Hepatocyte (in vitro differentiated cells): Measurements from ENCODE around the gene KCNQ5. TPM values are rescaled to one million over a fixed set of nuclear protein-coding genes. Genes with fewer than 3 reads are reported as not detected.

Experiments used
- DNase-seq: peaks from one replicate; pipeline ENCODE4 v3.0.0-alpha.2; 2016; ENCODE audit warnings: low spot score
- H2AFZ ChIP-seq: fragments of 200-600 bp; sonication (generic); 2 replicates; pipeline ENCODE4 v1.6.0; 2016; ENCODE audit warnings: antibody characterized with exemption, mild to moderate bottlenecking
- H3K27ac ChIP-seq: fragments of 200-600 bp; sonication (generic); 2 replicates; pipeline ENCODE4 v1.5.1; 2016; ENCODE audit warnings: mild to moderate bottlenecking
- H3K27me3 ChIP-seq: fragments of 200-600 bp; sonication (generic); 2 replicates; pipeline ENCODE4 v1.6.1; 2016
- H3K36me3 ChIP-seq: fragments of 200-600 bp; sonication (generic); replicated peaks from 2 replicates; pipeline ENCODE4 v1.5.1; 2016; ENCODE audit warnings: low read depth; ENCODE audit not compliant: insufficient read depth
- H3K4me1 ChIP-seq: fragments of 200-600 bp; sonication (generic); 2 replicates; pipeline ENCODE4 v1.5.1; 2016; ENCODE audit warnings: mild to moderate bottlenecking, moderate library complexity; ENCODE audit not compliant: insufficient read depth
- H3K4me2 ChIP-seq: fragments of 200-600 bp; sonication (generic); 2 replicates; pipeline ENCODE4 v1.6.0; 2016
- H3K4me3 ChIP-seq: fragments of 200-600 bp; sonication (generic); 2 replicates; pipeline ENCODE4 v1.5.1; 2016; ENCODE audit warnings: mild to moderate bottlenecking
- H3K79me2 ChIP-seq: fragments of 200-600 bp; sonication (generic); 2 replicates; pipeline ENCODE4 v1.6.0; 2017; ENCODE audit warnings: mild to moderate bottlenecking
- H3K9me2 ChIP-seq: fragments of 200-600 bp; sonication (generic); replicated peaks from 2 replicates; pipeline ENCODE4 v1.6.0; 2017; ENCODE audit warnings: mild to moderate bottlenecking; ENCODE audit not compliant: insufficient read depth
- H3K9me3 ChIP-seq: fragments of 200-600 bp; sonication (generic); 2 replicates; pipeline ENCODE4 v1.5.1; 2016; ENCODE audit warnings: low read depth, mild to moderate bottlenecking
- H4K20me1 ChIP-seq: fragments of 200-600 bp; sonication (generic); 2 replicates; pipeline ENCODE4 v1.6.0; 2016; ENCODE audit warnings: mild to moderate bottlenecking; ENCODE audit not compliant: insufficient read depth, poor library complexity, severe bottlenecking
- EZH2 ChIP-seq: fragments of 200-600 bp; sonication (generic); IDR thresholded peaks from 2 replicates; pipeline ENCODE4 v1.6.1; 2016; ENCODE audit warnings: antibody characterized with exemption, mild to moderate bottlenecking, borderline replicate concordance
- EZH2phosphoT487 ChIP-seq: fragments of 200-600 bp; sonication (generic); IDR thresholded peaks from one replicate; pipeline ENCODE4 v1.6.1; 2018; ENCODE audit warnings: antibody characterized with exemption, mild to moderate bottlenecking, low read depth, moderate library complexity; ENCODE audit not compliant: unreplicated experiment, severe bottlenecking
- WGBS: methylation state at CpG from one replicate; pipeline ENCODE4 v1.1.6; 2016; ENCODE audit warnings: low lambda C conversion rate; ENCODE audit errors: missing lambda C conversion rate; 5-methylcytosine and 5-hydroxymethylcytosine counted together
- polyA plus RNA-seq: library from polyadenylated mRNA; unstranded; fragments of >200 nt; fragmentation: Nextera tagmentation; extraction: Ambion mirVana; gene quantifications from 2 replicates; pipeline ENCODE4 v1.2.1, GENCODE V29; 2016
- total RNA-seq: library from RNA; depleted of rRNA; stranded (reverse); fragments of >200 nt; gene quantifications from 2 replicates; pipeline ENCODE4 v1.2.3, GENCODE V29; 2014
- TF ChIP-seq, protein P1 (sequence below): fragments of 200-600 bp; sonication (generic); IDR thresholded peaks from 2 replicates; pipeline ENCODE4 v1.5.1; 2016; ENCODE audit warnings: antibody characterized with exemption, mild to moderate bottlenecking; ENCODE audit not compliant: poor library complexity

KCNQ5 gene
- total and polyA plus RNA-seq, 2 experiments from 2014 or later, result 1.6 to 2.0 TPM

DNA sequence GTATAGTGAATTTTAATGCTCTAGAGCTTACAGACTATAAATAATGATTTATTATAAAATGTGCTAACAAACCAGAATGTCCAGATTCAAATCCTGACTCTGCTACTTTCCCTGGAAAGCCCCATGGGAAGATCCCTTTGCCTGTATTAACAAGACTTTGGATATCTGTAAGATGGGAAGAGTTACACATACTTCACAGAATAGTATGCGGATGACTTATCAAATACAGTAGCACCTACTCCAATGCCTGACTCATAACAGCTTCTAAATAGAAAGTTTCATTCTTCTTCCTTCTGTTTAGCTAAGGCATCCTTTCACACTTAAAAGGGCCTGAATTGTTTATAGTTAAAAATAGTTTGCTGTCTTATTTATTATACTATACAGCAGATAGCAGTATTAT is 166.3 kb downstream of the KCNQ5 start:
- no peak for DNase-seq
- Histone ChIP-seq H3K79me2 (no peaks in the 10 kb centered on the region), H3K9me2 (no peaks in the 10 kb centered on the region), H3K27me3 (no peaks in the 10 kb centered on the region), H3K4me2 (no peak overlapping the region), H3K4me3 (no peak overlapping the region), H3K36me3 (no peaks in the 10 kb centered on the region), H4K20me1 (no peaks in the 10 kb centered on the region), H3K27ac (peak overlapping the region; percentile 18), H2AFZ (no peak overlapping the region), H3K9me3 (no peaks in the 10 kb centered on the region), H3K4me1 (peaks cover 4% of the 10 kb centered on the region)
- WGBS, result 88% methylated on average over 1 of the region's 1 CpG
- TF ChIP-seq, protein P1, sequence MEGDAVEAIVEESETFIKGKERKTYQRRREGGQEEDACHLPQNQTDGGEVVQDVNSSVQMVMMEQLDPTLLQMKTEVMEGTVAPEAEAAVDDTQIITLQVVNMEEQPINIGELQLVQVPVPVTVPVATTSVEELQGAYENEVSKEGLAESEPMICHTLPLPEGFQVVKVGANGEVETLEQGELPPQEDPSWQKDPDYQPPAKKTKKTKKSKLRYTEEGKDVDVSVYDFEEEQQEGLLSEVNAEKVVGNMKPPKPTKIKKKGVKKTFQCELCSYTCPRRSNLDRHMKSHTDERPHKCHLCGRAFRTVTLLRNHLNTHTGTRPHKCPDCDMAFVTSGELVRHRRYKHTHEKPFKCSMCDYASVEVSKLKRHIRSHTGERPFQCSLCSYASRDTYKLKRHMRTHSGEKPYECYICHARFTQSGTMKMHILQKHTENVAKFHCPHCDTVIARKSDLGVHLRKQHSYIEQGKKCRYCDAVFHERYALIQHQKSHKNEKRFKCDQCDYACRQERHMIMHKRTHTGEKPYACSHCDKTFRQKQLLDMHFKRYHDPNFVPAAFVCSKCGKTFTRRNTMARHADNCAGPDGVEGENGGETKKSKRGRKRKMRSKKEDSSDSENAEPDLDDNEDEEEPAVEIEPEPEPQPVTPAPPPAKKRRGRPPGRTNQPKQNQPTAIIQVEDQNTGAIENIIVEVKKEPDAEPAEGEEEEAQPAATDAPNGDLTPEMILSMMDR, result no peak

DNA sequence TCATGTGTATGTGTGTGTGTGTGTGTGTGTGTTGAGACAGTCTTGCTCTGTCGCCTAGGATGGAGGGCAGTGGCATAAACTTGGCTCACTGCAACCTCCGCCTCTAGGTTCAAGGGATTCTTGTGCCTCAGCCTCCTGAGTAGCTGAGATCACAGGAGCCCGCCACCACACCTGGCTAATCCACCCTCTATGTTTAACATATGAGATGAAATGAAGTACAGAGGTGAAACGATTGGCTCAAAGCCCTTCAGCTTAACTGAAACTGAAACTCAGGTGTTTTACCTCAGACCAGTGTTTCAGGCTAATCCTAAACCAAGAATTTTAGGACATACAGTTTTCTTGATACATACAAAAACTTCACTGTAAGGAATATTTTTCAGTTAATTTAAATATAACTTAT is 167.3 kb downstream of the KCNQ5 start:
- no peaks in the 10 kb centered on the region for H3K27me3 ChIP-seq
- WGBS, result 92% methylated on average over 4 of the region's 4 CpGs

DNA sequence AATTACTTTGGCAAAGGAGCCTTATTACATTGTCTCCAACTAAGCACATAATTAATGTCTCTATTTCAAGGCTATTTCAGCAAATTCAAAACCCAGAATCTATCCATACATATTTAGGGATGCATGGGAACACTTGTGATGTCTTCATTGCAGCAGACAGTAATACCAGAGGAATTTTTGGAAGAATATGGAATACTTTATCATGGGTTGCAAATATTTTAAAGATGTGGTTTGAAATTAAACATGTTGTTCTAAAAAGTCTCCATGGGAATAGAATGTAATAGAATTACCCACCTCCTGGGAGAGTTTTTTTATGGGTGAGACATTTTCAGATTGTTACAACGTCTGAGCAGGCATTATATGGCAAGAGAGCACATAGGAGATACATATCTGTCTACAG is 170.8 kb downstream of the KCNQ5 start:
- no peaks in the 10 kb centered on the region for H3K9me2 ChIP-seq
- WGBS, result 70% methylated on average over 1 of the region's 1 CpG
- no peaks in the 10 kb centered on the region for H3K79me2 ChIP-seq
- H3K27me3 ChIP-seq, result no peaks in the 10 kb centered on the region
- no peaks in the 10 kb centered on the region for H3K9me3 ChIP-seq
- TF ChIP-seq EZH2phosphoT487 (no peak), EZH2 (no peak)
- TF ChIP-seq, protein P1, result no peak
- no peak overlapping the region for H3K4me2 ChIP-seq
- DNase-seq, result no peak
- no peaks in the 10 kb centered on the region for H4K20me1 ChIP-seq
- H2AFZ ChIP-seq, result no peak overlapping the region
- no peaks in the 10 kb centered on the region for H3K36me3 ChIP-seq
- no peaks in the 10 kb centered on the region for H3K4me1 ChIP-seq
- no peak overlapping the region for H3K27ac ChIP-seq
- no peak overlapping the region for H3K4me3 ChIP-seq

More for the DNA sequence above, 167.3 kb downstream of the KCNQ5 start:
- DNase-seq, result no peak
- Histone ChIP-seq H3K79me2 (no peaks in the 10 kb centered on the region), H4K20me1 (no peaks in the 10 kb centered on the region), H3K4me2 (no peak overlapping the region), H3K9me2 (no peaks in the 10 kb centered on the region), H3K4me3 (no peak overlapping the region), H3K36me3 (no peaks in the 10 kb centered on the region), H3K9me3 (no peaks in the 10 kb centered on the region), H2AFZ (no peak overlapping the region), H3K27ac (no peak overlapping the region), H3K4me1 (no peaks in the 10 kb centered on the region)
- TF ChIP-seq, protein P1, result no peak
- TF ChIP-seq EZH2 (no peak), EZH2phosphoT487 (no peak)
